ENCODE results near the gene NLRP9. TPM values are rescaled to one million over a fixed set of nuclear protein-coding genes. Genes with fewer than 3 reads are reported as not detected.
"Not testable (repeated sequence)": the region's sequence is repeated elsewhere in the genome, so short reads cannot be mapped to it uniquely, and the experiment has no call there.

The NLRP9 gene
- not detected for total RNA-seq
- long read RNA-seq: 0 reads

- ATAC-seq: no peak
- no peak for DNase-seq
- Histone ChIP-seq H3K4me3 (no peak within 1 kb of the TSS), H3K27ac (no peak within 1 kb of the TSS), H3K4me1 (no peaks in the 10 kb centered on the region), H3K27me3 (ENCODE audit: low read depth) (peaks cover 6% of the 10 kb centered on the region), H3K36me3 (no peaks in the 10 kb centered on the region), H3K9me3 (no peaks in the 10 kb centered on the region)
- intact Hi-C loops (cut with DNase I): no loop called here
- TF ChIP-seq, protein P1, sequence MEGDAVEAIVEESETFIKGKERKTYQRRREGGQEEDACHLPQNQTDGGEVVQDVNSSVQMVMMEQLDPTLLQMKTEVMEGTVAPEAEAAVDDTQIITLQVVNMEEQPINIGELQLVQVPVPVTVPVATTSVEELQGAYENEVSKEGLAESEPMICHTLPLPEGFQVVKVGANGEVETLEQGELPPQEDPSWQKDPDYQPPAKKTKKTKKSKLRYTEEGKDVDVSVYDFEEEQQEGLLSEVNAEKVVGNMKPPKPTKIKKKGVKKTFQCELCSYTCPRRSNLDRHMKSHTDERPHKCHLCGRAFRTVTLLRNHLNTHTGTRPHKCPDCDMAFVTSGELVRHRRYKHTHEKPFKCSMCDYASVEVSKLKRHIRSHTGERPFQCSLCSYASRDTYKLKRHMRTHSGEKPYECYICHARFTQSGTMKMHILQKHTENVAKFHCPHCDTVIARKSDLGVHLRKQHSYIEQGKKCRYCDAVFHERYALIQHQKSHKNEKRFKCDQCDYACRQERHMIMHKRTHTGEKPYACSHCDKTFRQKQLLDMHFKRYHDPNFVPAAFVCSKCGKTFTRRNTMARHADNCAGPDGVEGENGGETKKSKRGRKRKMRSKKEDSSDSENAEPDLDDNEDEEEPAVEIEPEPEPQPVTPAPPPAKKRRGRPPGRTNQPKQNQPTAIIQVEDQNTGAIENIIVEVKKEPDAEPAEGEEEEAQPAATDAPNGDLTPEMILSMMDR (IDR thresholded peaks at IDR 0.05): no peak
Measured at GRCh38 chr19:55738302-55738701, at the start of gene NLRP9. TSS of gene NLRP9 (minus strand) at chr19:55738402. CDS start at chr19:55738374, 28 bp downstream.

GRCh38 chr19:55781112-55781511 lies 42.9 kb upstream of the NLRP9 start:
- intact Hi-C loops (cut with DNase I): no loop called here
- ATAC-seq: no peak

GRCh38 chr19:55778331-55778730 lies 40.1 kb upstream of the NLRP9 start:
- TF ChIP-seq, protein P1 (IDR thresholded peaks at IDR 0.05): no peak
- H3K9me3 ChIP-seq: no peaks in the 10 kb centered on the region
- no peak for ATAC-seq
- no peaks in the 10 kb centered on the region for H3K36me3 ChIP-seq
- H3K4me3 ChIP-seq: no peak overlapping the region
- no peaks in the 10 kb centered on the region for H3K4me1 ChIP-seq
- intact Hi-C loops (cut with DNase I): no loop called here
- no peak overlapping the region for H3K27ac ChIP-seq
- peaks cover 12% of the 10 kb centered on the region for H3K27me3 ChIP-seq (ENCODE audit: low read depth)
- no peak for DNase-seq

More at GRCh38 chr19:55781112-55781511, 42.9 kb upstream of the NLRP9 start:
- no peak for DNase-seq
- no peak overlapping the region for H3K27ac ChIP-seq
- peaks cover 12% of the 10 kb centered on the region for H3K27me3 ChIP-seq (ENCODE audit: low read depth)
- TF ChIP-seq, protein P1 (IDR thresholded peaks at IDR 0.05): no peak
- H3K9me3 ChIP-seq: no peaks in the 10 kb centered on the region
- H3K4me3 ChIP-seq: no peak overlapping the region
- H3K36me3 ChIP-seq: no peaks in the 10 kb centered on the region
- no peaks in the 10 kb centered on the region for H3K4me1 ChIP-seq

DNA sequence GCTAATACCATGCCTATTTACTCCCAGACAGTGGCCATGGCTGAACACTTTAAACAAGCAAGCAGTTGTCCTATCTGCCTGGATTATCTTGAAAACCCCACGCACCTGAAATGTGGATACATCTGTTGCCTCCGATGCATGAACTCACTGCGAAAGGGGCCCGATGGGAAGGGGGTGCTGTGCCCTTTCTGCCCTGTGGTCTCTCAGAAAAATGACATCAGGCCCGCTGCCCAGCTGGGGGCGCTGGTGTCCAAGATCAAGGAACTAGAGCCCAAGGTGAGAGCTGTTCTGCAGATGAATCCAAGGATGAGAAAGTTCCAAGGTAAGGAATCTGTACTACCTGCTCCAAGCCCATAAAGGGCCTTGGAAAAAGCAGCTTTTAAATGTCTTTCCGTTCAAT lies 39.3 kb upstream of the NLRP9 start:
- intact Hi-C loops (cut with DNase I): no loop called here
- TF ChIP-seq, protein P1 (IDR thresholded peaks at IDR 0.05): no peak
- Histone ChIP-seq H3K27ac (no peak overlapping the region), H3K36me3 (no peaks in the 10 kb centered on the region), H3K4me3 (no peak overlapping the region), H3K27me3 (ENCODE audit: low read depth) (peaks cover 12% of the 10 kb centered on the region), H3K4me1 (no peaks in the 10 kb centered on the region), H3K9me3 (no peaks in the 10 kb centered on the region)
- no peak for ATAC-seq
- DNase-seq: no peak

DNA sequence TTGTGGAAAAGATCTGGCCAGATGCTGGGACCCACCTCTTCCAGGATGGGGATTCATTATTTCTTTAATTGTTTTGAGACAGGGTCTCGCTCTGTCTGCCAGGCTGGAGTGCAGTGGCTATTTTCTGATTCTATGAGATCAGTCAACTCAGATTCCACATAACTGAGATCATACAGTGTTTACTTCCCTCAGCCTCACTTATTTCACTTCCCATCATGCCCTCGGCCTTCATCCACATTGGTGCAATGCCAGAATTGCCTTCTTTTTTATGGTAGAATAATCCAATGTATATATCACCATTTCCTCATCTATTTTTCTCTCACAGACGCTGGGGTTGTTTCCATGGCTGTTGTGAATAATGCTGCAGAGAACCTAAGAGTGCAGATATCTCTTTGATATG lies 31.4 kb upstream of the NLRP9 start:
- ATAC-seq; H3K4me3 ChIP-seq; H3K36me3 ChIP-seq; H3K27me3 ChIP-seq (ENCODE audit: low read depth); H3K27ac ChIP-seq; intact Hi-C loops (cut with DNase I); H3K9me3 ChIP-seq; DNase-seq; H3K4me1 ChIP-seq: not testable (repeated sequence)

GRCh38 chr19:55768818-55769217 lies 30.6 kb upstream of the NLRP9 start, which contains the start of gene RFPL4AL1:
TSS of gene RFPL4AL1 (plus strand) at chr19:55769118. CDS start at chr19:55771805, 2,687 bp downstream.
- H3K27ac ChIP-seq; H3K36me3 ChIP-seq; H3K27me3 ChIP-seq (ENCODE audit: low read depth); intact Hi-C loops (cut with DNase I); H3K9me3 ChIP-seq; H3K4me1 ChIP-seq; H3K4me3 ChIP-seq; DNase-seq; ATAC-seq: not testable (repeated sequence)

DNA sequence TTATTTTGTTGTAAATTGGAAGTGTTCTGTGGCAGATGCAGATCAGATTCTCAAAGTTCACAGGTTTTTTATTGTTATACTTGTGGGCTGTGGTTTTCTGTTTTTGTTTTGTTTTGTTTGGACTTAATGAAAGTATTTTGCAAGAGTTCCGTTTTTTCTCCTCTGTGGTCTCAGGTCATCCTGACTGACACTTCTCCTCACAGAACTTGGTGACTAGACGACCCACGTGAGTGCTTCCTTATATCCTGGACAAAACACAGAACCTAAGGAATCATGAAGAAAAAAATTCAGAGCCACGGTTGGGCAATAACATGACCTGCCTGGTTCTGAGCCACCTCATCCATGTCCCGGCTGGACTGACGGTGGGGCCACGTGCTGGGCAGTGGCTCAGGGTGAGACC lies 28.3 kb upstream of the NLRP9 start:
- no peaks in the 10 kb centered on the region for H3K36me3 ChIP-seq
- intact Hi-C loops (cut with DNase I): no loop called here
- DNase-seq (no peak), ATAC-seq (peak in 1 of 2 donors; percentile 35)
- TF ChIP-seq, protein P1 (IDR thresholded peaks at IDR 0.05): no peak
- H3K4me1 ChIP-seq: no peaks in the 10 kb centered on the region
- no peaks in the 10 kb centered on the region for H3K27me3 ChIP-seq (ENCODE audit: low read depth)
- no peaks in the 10 kb centered on the region for H3K9me3 ChIP-seq
- H3K4me3 ChIP-seq: no peak overlapping the region
- no peak overlapping the region for H3K27ac ChIP-seq

DNA sequence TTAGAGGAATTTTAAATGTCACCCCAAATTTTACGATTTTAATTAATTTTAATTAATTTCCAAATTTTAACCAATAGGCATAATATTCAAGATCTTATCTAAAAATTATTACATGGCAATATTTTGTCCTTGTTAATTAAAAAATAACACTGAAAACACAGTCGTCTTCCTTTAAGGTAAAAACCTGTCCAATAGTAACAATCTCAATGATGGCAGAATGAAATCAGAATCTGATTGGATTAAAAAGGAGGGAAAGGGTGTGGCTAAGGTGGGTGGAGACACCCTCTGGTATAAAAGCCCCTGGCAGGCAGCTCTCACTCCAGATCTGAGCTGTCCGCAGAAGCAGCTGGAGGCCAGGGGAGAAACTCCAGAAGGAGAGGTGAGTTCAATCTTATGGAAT lies 20.6 kb upstream of the NLRP9 start, which contains the start of gene RFPL4A:
Gene RFPL4A, plus strand, starts transcription at position 301 of the 400 bp plus-strand sequence. CDS start 2,704 bp downstream, outside the sequence.
- H3K4me3 ChIP-seq; intact Hi-C loops (cut with DNase I); DNase-seq; H3K36me3 ChIP-seq; H3K9me3 ChIP-seq; ATAC-seq; H3K4me1 ChIP-seq; H3K27ac ChIP-seq: not testable (repeated sequence)
- H3K27me3 ChIP-seq (ENCODE audit: low read depth): peaks cover 20% of the 10 kb centered on the region

DNA sequence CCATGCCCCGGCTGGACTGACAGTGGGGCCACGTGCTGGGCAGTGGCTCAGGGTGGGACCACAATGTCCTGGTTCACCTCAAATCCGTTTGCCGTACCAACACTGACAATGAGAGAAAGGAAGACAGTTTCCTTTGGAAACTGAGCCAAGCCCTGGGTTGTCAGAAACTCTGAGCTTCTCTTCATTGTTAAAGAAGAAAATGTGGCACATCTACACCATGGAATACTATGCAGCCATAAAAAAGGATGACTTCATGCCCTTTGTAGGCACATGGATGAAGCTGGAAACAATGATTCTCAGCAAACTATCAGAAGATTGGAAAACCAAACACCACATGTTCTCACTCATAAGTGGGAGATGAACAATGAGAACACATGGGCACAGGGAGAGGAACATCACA lies 18.6 kb upstream of the NLRP9 start:
- H3K4me1 ChIP-seq; intact Hi-C loops (cut with DNase I); H3K9me3 ChIP-seq; DNase-seq; H3K36me3 ChIP-seq; H3K4me3 ChIP-seq; ATAC-seq; H3K27ac ChIP-seq: not testable (repeated sequence)
- peaks cover 20% of the 10 kb centered on the region for H3K27me3 ChIP-seq (ENCODE audit: low read depth)

Measured in lower lobe of right lung (tissue), 2 donors.